Activated T-cell treated with anti-CD3 and anti-CD28 coated beads for 48 hours (primary cell): ENCODE results near the gene TRIM9.
A peak's percentile ranks its signal among the peaks of the same experiment; 100 is the strongest.
"Not testable (repeated sequence)": the region's sequence is repeated elsewhere in the genome, so short reads cannot be mapped to it uniquely, and the experiment has no call there.

ENCODE experiments used
- DNase-seq: peaks from one replicate; pipeline ENCODE4 v3.0.0-alpha.2; 2020; ENCODE audit warnings: low read depth

TRIM9 gene

DNA sequence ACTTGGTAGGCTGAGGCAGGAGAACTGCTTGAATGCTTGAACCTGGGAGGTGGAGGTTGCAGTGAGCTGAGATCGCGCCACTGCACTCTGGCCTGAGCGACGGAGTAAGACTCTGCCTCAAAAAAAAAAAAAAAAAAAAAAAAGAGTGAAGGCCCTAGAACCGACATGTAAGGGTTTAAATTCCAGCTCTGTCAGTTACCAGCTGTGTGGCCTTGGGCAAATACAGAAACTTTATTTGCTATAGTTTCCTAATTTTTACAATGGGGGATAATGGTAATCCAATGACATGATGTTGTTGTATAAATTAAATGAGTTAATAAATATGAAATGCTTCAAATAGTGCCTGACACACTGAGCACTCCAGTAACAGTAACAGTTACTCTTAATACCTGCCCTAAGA lies 131.0 kb downstream of the TRIM9 start:
- no peak for DNase-seq

DNA sequence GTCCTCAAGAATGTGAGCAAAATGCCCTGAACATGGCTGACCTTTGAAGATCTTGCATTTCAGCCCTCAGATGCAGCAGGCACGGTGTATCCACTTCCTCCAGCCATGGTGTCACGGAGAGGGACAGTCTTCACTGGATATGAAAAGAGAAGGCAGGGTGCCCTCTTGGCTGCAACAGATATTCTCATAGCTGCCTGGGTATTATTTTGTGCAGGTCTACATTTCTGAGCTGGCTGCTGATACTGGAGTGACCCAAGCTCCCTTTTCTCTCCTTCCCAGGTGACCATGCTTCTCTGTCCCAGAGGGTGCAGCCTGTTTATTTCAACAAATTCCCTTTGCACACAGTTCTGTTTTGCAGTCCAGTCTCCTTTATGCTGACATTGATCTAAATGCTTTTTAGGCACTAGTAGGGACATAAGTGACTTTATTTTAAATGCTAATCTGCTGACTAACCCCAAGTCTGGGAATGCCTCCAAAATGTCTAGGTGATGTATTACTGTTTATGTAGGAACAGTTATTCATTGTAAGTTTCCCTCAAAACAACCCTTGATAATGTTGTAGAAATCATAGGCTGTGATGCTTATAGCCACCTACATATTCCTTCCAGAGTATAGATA lies 133.2 kb downstream of the TRIM9 start:
- no peak for DNase-seq

DNA sequence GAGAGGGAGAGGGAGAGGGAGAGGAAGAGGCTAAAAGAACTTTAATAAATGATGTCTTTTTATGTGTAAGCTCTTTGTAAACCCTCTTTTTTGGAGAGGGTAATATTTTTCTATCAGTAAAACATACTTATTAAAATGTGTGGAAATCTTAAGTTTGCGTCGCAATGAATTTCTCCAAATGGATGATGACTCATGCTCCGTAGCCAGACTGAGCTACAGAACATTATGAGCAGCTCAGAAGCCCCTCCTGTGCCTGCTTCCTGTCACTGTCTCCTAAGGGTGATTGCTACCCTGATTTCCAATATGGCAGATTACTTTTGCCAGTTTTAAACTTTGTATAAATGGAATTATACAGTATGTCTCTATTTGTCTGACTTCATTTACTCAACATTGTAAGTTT lies 137.6 kb downstream of the TRIM9 start:
- no peak for DNase-seq

DNA sequence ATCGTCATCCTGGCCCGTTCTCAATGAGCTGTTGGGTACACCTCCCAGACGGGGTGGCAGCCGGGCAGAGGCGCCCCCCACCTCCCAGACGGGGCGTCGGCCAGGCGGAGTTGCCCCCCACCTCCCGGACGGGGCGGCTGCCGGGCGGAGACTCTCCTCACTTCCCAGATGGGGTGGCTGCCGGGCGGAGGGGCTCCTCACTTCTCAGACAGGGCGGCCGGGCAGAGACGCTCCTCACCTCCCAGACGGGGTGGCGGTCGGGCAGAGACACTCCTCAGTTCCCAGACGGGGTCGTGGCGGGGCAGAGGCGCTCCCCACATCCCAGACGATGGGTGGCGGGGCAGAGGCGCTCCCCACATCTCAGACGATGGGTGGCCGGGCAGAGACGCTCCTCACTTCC lies 138.5 kb downstream of the TRIM9 start:
- DNase-seq: not testable (repeated sequence)

DNA sequence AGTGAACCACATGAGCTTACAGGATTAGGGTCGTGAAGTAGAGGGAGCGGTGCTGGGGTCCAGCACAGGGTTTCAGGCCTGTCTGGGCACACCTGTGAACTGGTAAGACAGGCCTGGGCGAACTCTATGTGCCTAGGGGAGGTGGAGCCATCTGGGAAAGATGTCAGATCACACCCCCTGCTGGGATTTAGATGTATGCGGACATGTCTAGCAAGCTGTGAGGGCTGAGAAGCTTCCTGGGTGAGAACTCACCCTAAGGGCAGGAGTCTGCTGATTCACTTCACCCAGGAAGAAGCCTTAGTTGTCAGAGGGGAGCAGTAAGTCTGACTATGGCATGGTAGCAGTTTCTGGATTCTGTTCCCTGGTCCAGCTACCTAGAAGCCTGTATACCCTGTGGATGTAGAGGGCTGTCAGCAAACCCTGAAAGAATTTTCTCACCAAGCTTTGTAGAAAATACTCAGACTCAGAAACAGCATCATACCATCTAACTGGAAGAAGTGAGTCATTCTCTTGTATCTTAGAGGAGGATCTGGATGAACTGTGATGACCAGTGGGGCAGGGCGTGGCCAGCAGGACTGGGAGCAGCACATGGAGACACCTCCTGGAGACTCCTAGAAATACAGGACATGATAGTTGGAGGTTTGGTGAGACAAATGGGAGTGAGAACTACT lies 139.4 kb downstream of the TRIM9 start:
- DNase-seq: peak; percentile 48

DNA sequence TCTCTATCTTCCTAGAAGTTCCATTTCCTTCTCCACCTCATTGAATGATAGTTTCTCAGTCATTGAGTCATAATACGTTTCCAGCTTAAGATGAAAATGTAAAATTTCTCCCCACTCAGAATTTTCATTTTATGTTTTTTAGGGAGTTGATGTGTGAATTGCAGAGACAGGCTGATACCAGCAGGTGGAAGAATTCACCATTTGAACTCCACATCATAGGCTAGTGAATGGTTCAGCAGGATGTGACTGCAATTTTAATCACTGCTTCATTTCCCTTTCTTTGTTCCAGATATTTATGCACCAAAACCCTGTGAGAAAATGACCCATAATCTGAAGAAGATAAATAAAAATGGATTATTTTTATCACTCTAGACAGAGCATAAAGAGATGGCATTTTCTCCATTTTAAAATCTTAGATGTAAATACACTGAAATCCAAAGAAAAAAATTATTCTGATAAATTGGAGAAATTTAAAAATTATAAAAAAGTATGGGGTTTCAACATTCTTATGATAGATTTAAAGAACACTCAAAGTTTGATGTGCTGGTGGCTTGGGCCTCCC lies 140.0 kb downstream of the TRIM9 start:
- DNase-seq: no peak

DNA sequence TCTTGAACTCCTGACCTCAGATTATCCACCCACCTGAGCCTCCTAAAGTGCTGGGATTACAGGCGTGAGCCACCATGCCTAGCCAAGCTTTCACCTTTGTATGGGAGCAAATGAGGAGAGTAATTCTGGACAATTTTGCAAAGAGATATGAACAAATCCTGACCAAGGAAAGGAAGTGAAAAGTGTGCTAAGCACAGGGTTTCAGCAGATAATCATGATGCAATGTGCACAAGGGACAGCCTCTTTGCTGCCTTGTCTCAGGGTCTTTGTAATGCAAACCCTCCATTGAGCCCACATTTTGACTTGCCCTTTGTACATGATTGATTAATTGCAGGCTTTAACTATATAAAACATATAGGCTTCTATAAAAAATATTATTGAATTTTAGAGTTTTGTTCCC lies 141.4 kb downstream of the TRIM9 start:
- DNase-seq: no peak

DNA sequence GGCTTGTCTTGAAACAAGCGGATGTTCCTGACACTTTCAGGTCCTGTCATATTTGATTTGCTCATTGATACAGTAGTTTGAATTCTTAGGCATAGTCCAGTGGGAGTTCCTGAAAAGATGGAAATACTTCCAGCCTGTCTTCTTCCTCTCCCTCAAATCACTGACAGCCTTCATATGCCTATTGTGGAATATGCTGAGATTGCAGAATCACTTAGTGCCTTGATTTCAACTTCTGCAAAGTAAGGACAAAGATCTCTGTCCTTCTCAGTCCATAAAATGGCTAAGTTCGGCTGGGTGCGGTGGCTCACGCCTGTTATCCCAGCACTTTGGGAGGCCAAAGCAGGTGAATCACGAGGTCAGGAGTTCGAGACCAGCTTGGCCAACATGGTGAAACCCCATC lies 143.9 kb downstream of the TRIM9 start:
- no peak for DNase-seq

DNA sequence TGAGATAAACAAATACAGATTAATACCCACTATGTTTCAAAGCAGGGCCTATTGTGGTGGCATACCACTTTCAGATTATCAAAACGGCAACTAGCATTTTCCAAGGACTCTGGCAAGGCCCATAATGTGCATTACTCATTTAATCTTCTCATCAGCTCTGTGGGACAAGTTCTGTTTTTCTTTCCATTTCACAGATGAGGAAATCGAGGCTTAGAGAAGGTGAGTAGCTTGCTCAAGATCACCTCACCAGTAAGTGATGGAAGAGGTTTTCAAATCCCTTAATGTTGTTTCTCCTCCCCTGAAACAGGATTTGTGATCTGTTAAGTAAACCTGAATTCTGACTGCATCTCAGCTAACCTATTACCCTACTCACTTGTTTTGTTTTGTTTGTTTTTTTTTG lies 146.7 kb downstream of the TRIM9 start:
- DNase-seq: no peak

DNA sequence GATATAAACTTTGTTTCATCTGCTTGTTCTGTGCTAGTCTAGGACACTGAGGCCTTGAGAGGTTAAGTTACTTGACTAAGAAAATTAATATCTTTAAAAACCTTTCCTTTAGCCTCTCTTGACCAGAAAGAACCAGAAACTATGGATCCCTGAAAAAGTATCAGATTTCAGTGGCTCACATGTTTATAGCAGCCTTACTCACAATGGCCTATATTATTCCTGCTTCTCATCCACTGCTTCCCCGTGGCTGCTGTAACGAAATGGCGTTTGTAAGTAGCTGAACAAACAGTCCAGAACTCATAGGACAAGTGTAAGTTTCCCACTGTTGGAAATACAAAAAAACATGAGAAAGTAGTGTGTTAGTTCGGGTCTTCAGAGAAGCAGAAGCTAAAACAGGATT lies 147.5 kb downstream of the TRIM9 start:
- DNase-seq: no peak

DNA sequence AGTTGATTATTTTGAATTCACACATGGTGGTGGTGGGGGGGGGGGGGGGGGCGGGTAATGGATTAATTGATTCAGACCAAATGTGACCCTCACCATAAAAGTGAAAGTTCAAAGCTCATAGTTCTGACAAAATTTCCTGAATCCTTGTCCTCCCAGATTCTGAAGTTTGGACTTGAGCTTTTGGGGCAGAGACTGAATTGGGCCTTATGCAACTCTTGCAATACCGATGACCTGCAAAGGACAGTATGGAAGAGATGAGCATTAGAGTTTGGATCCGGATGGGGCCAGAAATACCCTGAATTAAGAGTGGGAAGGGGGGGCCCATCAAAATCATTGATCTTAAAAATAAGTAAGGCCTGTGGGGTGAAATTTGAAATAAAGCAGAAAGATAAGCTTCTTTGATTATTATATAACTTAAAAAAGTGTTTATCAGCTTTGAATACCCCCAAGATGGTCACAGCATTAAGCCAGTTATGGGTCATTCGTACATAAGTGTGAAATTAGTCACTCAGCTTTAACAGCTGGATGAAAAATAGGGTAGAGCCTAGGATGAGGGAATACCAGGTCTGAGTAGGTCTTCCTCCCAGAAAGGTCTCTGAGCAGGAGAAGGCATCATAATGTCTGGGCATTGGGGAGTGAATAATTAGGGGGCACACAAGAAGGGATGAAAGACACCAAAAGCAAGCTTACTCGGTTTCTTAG lies 148.5 kb downstream of the TRIM9 start:
- DNase-seq: no peak

DNA sequence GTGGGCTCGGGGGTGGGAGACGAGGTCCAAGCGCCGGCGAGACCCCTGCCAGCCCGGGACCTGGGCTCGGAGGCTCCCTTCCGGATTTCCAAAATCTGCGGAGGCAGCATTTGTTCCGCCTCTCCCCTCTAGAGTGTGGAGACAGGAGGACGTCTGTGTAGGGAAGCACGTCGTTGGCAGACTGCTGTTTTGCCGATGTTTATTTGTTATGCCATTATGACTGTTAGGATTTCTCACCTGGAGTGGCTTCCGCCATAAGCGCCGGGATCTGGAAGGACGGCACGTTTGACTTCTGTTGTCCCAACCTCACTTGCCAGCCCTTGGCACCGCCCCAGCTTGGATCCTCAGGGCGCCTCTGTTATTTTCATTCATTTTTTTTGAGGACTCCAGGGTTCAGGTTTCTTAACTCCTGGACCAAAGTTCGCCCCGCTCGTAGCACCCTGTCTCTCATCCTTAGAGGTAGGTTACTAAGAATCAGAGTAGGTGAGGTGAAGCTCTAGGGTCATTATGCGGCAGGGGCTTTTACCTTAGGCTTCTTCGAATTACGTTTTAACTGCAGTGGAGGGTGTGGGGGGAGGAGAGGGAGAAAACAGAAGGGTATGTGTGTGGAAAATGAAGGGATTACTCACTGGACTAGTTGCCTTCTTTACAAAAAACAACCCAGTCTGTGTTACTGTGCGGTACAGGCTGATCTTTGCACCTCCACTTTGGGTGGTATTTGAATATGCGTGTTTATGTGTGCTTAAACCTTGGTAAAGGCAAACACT lies 150.1 kb downstream of the TRIM9 start:
- DNase-seq: peak; percentile 4

DNA sequence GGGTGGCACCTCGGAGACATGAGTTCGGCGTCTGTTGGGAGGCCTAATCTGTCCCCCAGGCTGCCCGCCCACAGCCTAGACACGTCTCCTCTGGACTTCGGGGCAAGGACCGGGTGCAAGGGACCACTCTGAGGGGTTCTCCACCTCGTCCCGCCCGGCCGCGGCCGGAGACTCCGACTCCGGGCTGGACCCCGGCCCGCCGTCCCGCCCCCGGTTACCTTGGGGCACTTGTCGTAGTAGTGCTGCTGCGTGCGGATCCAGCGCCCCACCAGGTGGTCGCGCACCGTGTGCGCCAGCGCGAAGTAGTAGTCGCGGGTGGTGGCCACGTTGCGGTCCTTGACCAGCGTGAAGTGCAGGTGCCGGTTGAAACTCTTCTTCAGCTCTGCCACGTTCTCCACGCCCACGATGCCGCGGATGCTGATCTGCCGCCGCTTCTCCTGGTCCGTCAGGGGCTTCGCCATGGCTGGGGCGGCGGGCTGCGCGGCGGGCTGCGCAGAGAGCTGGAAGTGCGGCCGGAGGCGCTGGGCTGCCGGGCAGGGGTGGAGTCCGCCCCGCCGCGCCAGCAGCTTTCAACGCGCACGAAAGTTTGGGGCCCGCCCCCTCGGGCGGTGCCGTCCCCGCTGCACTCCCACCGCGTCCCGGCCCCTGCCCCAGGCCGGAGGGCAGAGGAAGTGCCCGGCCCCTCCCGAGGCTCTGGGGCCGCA lies 150.8 kb downstream of the TRIM9 start, which contains the start of gene PYGL:
Gene PYGL (minus strand): TSS at position 541 of the 704 bp plus-strand sequence. CDS start 80 bp downstream, at position 461.
- peak; percentile 16 for DNase-seq

DNA sequence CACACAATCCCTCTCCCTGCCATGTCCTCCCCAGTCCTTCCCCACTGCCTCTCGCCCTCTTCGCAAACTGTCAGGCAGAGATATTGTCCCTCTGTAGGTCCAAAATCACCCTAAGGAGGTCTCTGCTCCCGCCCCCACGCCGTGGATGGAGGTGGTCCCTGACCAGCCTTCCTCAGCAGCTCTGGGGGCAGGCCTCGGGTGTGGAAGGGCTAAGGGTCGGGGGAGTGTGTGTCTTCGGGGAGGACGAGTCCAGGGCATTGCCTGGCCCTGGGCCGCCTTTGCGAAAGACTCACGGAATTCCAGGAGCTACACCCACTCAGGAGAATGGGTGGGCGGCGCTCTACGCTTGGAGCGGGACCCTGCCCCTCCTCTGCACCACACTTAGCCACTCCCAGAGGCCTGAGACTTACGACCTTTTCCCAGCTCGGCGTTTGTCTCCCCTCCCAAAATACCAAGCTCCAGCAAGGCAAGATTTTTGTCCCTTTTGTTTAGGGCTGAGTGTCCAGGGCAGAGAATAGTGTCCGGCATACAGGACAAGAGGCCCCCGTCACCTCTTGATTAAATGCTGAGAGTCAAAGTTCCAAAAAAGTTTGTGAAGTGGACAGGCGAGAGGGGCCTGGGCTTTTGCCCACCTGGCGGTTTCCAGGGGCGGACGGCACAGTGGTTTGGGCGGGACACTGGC lies 151.5 kb downstream of the TRIM9 start:
- no peak for DNase-seq

DNA sequence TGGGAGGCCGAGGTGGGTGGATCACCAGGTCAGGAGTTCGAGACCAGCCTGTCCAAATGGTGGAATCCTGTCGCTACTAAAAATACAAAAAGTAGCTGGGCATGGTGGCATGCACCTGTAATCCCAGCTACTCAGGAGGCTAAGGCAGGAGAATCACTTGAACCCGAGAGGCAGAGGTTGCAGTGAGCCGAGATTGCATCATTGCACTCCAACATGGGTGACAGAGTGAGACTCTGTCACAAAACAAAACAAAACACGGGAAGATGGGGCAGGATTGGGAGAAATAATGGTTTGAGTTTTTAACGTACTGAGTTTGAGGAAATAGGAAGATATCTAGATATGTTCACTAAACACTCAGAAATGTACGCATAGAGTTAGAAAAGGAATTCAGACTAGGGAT lies 153.3 kb downstream of the TRIM9 start:
- not testable (repeated sequence) for DNase-seq

DNA sequence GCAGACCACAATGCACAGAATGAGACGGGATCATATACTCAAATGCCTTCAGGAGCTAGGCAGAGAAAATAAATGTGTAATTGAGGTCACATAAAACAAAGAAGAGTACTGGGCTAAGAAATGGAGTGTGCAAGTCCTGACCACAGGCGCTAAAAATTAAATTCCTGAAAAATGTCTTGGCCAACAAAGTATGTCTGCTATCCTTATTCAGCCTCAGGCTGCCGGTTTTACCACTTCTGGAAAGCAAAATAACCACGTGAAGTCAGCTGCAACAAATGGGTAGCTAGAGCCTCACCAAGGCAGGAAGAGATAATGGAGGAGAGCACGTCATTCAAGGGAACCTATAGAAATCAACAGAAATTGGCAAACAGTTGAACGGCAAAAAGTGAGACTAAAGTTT lies 153.8 kb downstream of the TRIM9 start:
- DNase-seq: no peak

DNA sequence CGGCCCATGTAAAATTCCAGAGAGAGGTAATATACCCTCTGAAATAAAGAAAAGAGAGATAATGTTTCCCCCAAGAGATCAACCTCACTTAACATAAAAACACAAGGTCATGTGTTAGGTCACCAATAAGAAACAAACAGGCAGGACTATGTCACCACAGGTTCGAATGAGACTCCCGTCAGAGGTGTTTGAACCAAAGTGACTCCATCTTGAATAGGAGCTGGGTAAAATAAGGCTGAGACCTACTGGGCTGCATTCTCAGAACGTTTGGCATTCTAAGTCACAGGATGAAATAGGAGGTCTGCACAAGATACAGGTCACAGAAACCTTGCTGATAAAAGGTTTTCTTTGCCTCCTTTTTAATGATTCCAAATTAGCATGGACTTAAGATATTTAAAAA lies 157.1 kb downstream of the TRIM9 start:
- no peak for DNase-seq

DNA sequence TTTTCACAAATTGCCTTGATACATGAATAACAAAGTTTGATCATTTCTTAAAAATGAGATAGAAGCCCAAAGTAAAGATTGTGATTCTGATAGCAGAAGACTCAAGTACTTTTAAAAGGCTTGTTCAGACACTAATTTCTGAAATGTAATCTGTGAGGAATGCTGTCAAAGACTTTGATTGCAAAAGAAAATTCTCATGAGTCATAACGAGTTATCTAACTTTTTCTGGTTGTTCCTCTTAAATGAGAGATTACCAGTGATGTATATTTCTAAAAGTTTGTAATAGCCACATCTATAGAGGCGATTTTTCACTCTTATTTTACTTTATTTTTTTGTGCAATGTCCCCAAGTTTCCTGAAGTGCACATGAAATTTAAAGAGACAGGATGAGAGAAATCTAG lies 157.6 kb downstream of the TRIM9 start:
- no peak for DNase-seq

DNA sequence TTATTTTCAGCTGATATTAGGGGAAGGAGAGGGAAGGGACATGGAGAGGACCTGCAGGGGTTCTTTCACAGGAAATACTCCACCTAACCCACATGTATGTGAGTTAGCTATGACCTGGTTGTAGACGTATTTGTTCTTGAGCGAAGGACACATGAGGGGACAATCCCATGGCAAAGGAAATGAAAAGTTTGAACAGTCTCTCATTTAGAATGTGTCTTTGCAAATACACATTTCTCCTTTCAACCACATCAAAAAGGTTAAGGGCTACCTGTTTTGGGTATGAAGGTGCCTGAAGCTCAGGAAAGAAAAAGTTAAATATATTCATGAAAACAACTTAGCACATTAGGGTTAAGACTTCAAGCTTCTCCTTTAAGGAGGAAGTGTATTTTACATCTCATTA lies 158.0 kb downstream of the TRIM9 start:
- no peak for DNase-seq

DNA sequence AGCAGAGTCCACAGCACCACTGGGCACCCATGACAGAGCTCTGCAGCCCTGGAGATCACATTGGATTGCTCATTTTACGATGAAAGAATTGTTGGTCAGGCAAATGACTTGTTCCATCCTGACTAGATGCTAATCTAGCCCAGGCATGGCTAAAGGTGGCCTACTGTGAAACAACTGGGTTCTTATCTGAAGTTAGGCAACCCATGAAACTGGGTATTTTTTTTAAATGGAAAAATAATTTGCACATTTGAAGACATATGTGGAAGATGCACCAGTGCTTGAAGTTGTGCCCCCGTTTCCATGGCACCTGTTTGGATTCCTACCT lies 158.9 kb downstream of the TRIM9 start:
- no peak for DNase-seq
